B cell (primary cell): ENCODE results near the gene SLC50A1. TPM values are rescaled to one million over a fixed set of nuclear protein-coding genes. Genes with fewer than 3 reads are reported as not detected.

Experiments
- ATAC-seq: fragments of 200-7000 bp; cut with Tn5 transposase; one replicate; pipeline ENCODE4 v1.10.0; 2021; ENCODE audit warnings: low read depth, mild to moderate bottlenecking, moderate number of reproducible peaks, moderate library complexity
- CTCF ChIA-PET: fragments of 350-600 bp; sonication (Branson Sonifier 250); formaldehyde crosslinking; loops from one replicate; lab custom pipeline; 2021; ENCODE audit warnings: antibody characterized with exemption, inconsistent platforms; lab: Charles Lee
- POLR2A ChIA-PET: fragments of 350-600 bp; sonication (Branson Sonifier 250); formaldehyde crosslinking; loops from one replicate; lab custom pipeline; 2021; ENCODE audit warnings: antibody characterized with exemption; lab: Charles Lee
- DNase-seq: peaks from one replicate; pipeline ENCODE4 v3.0.0; 2013
- H2AFZ ChIP-seq: 2 replicates; pipeline ENCODE4 v1.6.1; 2012; ENCODE audit warnings: mild to moderate bottlenecking, low read depth, low read length; ENCODE audit not compliant: insufficient read depth, poor library complexity, severe bottlenecking
- H3K27ac ChIP-seq, 2 donors: 1 replicate in 1 of 2; 2 replicates in 1 of 2; pipeline ENCODE4 v1.5.1; 2012 to 2013; ENCODE audit warnings: low read length in 2 of 2, mild to moderate bottlenecking in 2 of 2, moderate library complexity in 1 of 2
- H3K27me3 ChIP-seq, 4 experiments: fragments of 200-600 bp in 1 of 4; sonication (generic) in 1 of 4; replicated peaks in 1 of 4; 1 replicate in 2 of 4; 2 replicates in 2 of 4; pipeline versions ENCODE4 v1.6.1 to v1.7.0; 2013 to 2016; ENCODE audit warnings: low read length in 3 of 4, mild to moderate bottlenecking in 2 of 4, mixed read lengths in 1 of 4, moderate library complexity in 1 of 4; ENCODE audit not compliant: insufficient read depth in 4 of 4, control insufficient read depth in 3 of 4; ENCODE audit errors: control extremely low read depth in 1 of 4
- H3K36me3 ChIP-seq, 2 experiments: replicated peaks in 1 of 2; 1 replicate in 1 of 2; 2 replicates in 1 of 2; pipeline versions ENCODE4 v1.6.1 to v1.7.1; 2013; ENCODE audit warnings: low read length in 1 of 2; ENCODE audit not compliant: insufficient read depth in 2 of 2, control insufficient read depth in 1 of 2; ENCODE audit errors: control extremely low read depth in 1 of 2, extremely low read depth in 1 of 2
- H3K4me1 ChIP-seq, 2 donors: fragments of 200-600 bp in 1 of 2; sonication (generic) in 1 of 2; 1 replicate in 1 of 2; 2 replicates in 1 of 2; pipeline versions ENCODE4 v1.5.1 to v1.6.1; 2013 to 2017; ENCODE audit warnings: low read length in 2 of 2; ENCODE audit not compliant: control insufficient read depth in 2 of 2, insufficient read depth in 2 of 2
- H3K4me2 ChIP-seq: replicated peaks from 2 replicates; pipeline ENCODE3; 2012; ENCODE audit warnings: mild to moderate bottlenecking, low read depth, low read length; ENCODE audit not compliant: poor library complexity, severe bottlenecking
- H3K4me3 ChIP-seq, 5 experiments: fragments of 200-600 bp in 1 of 5; sonication (generic) in 1 of 5; 1 replicate in 3 of 5; 2 replicates in 2 of 5; pipeline versions ENCODE4 v1.5.1 to v1.7.0; 2011 to 2016; ENCODE audit warnings: low read length in 4 of 5, mild to moderate bottlenecking in 4 of 5, low read depth in 2 of 5, control low read depth in 1 of 5, moderate library complexity in 1 of 5; ENCODE audit not compliant: insufficient read depth in 1 of 5; ENCODE audit errors: control extremely low read depth in 1 of 5, extremely low read depth in 1 of 5
- H3K79me2 ChIP-seq: fragments of 200-600 bp; sonication (generic); one replicate; pipeline ENCODE4 v1.6.0; 2016; ENCODE audit warnings: low read length; ENCODE audit not compliant: control insufficient read depth, insufficient read depth
- H3K9ac ChIP-seq: fragments of 200-600 bp; sonication (generic); 2 replicates; pipeline ENCODE4 v1.6.1; 2017; ENCODE audit warnings: mild to moderate bottlenecking, low read length, moderate library complexity
- H3K9me3 ChIP-seq, 3 donors: one replicate each; pipeline versions ENCODE4 v1.6.1 to v1.7.1; 2013; ENCODE audit warnings: low read length in 2 of 3; ENCODE audit not compliant: control insufficient read depth in 2 of 3, insufficient read depth in 1 of 3; ENCODE audit errors: control extremely low read depth in 1 of 3
- H4K20me1 ChIP-seq: 2 replicates; pipeline ENCODE4 v1.6.0; 2012; ENCODE audit warnings: mild to moderate bottlenecking, low read length; ENCODE audit not compliant: insufficient read depth, control insufficient read depth, poor library complexity, severe bottlenecking
- H3K27ac Mint-ChIP-seq: one replicate; pipeline ENCODE4 v1.8.0; 2021; ENCODE audit warnings: mixed read lengths
- H3K27me3 Mint-ChIP-seq: one replicate; pipeline ENCODE4 v1.8.0; 2021; ENCODE audit warnings: mixed read lengths
- H3K4me1 Mint-ChIP-seq: one replicate; pipeline ENCODE4 v1.8.0; 2021; ENCODE audit warnings: mixed read lengths
- H3K4me3 Mint-ChIP-seq: one replicate; pipeline ENCODE4 v1.8.0; 2021; ENCODE audit warnings: mixed read lengths
- H3K9me3 Mint-ChIP-seq: one replicate; pipeline ENCODE4 v1.8.0; 2022; ENCODE audit warnings: mixed read lengths; ENCODE audit not compliant: insufficient read depth
- CTCF ChIP-seq: fragments of 200-600 bp; IDR thresholded peaks from one replicate; pipeline ENCODE4 v1.8.0; 2022; ENCODE audit warnings: antibody characterized with exemption, mild to moderate bottlenecking
- EZH2 ChIP-seq: IDR thresholded peaks from 2 replicates; pipeline ENCODE4 v1.6.1; 2012; ENCODE audit warnings: borderline replicate concordance, low read depth, mild to moderate bottlenecking, moderate library complexity, low read length; ENCODE audit not compliant: insufficient read depth, poor library complexity, severe bottlenecking
- WGBS: methylation state at CpG from one replicate; pipeline ENCODE4 v1.1.5; 2013; ENCODE audit warnings: missing lambda C conversion rate; ENCODE audit not compliant: insufficient coverage; 5-methylcytosine and 5-hydroxymethylcytosine counted together
- intact Hi-C: fragments of 100-400 bp; cut with micrococcal nuclease; formaldehyde crosslinking; loops from one replicate; pipeline ENCODE4 v1.10.0; 2022
- polyA plus RNA-seq: library from polyadenylated mRNA; depleted of rRNA; stranded (reverse); fragments of >200 nt; gene quantifications from 2 replicates; pipeline ENCODE4 v1.2.3, GENCODE V29; 2012
- total RNA-seq, 2 donors: library from RNA; stranded (reverse); fragments of 120-200 nt in 1 of 2; gene quantifications; 1 replicate in 1 of 2; 2 replicates in 1 of 2; pipeline versions ENCODE4 v1.2.3 to v1.2.4, GENCODE V29; 2013 to 2022

SLC50A1 gene
- total and polyA plus RNA-seq, 2 donors (not counting 1 experiment from before 2014, with no cell fraction given) = 62.8 to 86.8 TPM

GRCh38 chr1:155104605-155105534 lies 30.8 kb upstream of the SLC50A1 start:
- ATAC-seq = no peak
- H3K4me2 ChIP-seq = no peak overlapping the region
- H3K4me3 ChIP-seq = no peak overlapping the region
- H3K4me1 Mint-ChIP-seq = no peaks in the 10 kb centered on the region
- CTCF ChIA-PET = interaction anchor here (0.7 to 4.4 kb wide), 4 partner anchors 13 to 68 kb away, joined by 3 to 19 read pairs (median 4); partner anchors contain the start of gene KRTCAP2
- intact Hi-C loops = no loop called here
- H3K79me2 ChIP-seq = no peaks in the 10 kb centered on the region
- no peaks in the 10 kb centered on the region for H3K4me1 ChIP-seq
- no peaks in the 10 kb centered on the region for H3K27me3 ChIP-seq
- WGBS = 97% methylated on average over 7 of the region's 7 CpGs
- no peaks in the 10 kb centered on the region for H4K20me1 ChIP-seq
- no peaks in the 10 kb centered on the region for H3K9me3 ChIP-seq
- H3K36me3 ChIP-seq = no peaks in the 10 kb centered on the region
- H3K9ac ChIP-seq = no peak overlapping the region
- H2AFZ ChIP-seq = no peak overlapping the region
- no peak for DNase-seq
- no peaks in the 10 kb centered on the region for H3K27me3 Mint-ChIP-seq
- POLR2A ChIA-PET = no interaction called here
- H3K27ac ChIP-seq = no peak overlapping the region
- H3K27ac Mint-ChIP-seq = no peak overlapping the region
- H3K9me3 Mint-ChIP-seq = no peaks in the 10 kb centered on the region
- TF ChIP-seq EZH2 (no peak), CTCF (no peak)
- no peak overlapping the region for H3K4me3 Mint-ChIP-seq

GRCh38 chr1:155105604-155106011 lies 30.0 kb upstream of the SLC50A1 start:
- no peaks in the 10 kb centered on the region for H3K4me1 Mint-ChIP-seq
- intact Hi-C loops = no loop called here
- TF ChIP-seq EZH2 (no peak), CTCF (no peak)
- Histone ChIP-seq H2AFZ (no peak overlapping the region), H3K79me2 (no peaks in the 10 kb centered on the region), H3K4me3 (no peak overlapping the region), H3K27ac (no peak overlapping the region), H3K27me3 (no peaks in the 10 kb centered on the region), H4K20me1 (no peaks in the 10 kb centered on the region), H3K36me3 (no peaks in the 10 kb centered on the region), H3K4me1 (no peaks in the 10 kb centered on the region), H3K9me3 (no peaks in the 10 kb centered on the region), H3K4me2 (no peak overlapping the region), H3K9ac (no peak overlapping the region)
- ChIA-PET POLR2A (no interaction called here), CTCF (interaction anchor here (0.9 to 4.4 kb wide), 2 partner anchors 14 to 67 kb away, joined by 3 to 19 read pairs; partner anchors contain the start of gene KRTCAP2)
- no peaks in the 10 kb centered on the region for H3K27me3 Mint-ChIP-seq
- no peak overlapping the region for H3K4me3 Mint-ChIP-seq
- ATAC-seq = no peak
- no peak overlapping the region for H3K27ac Mint-ChIP-seq
- 82% methylated on average over 7 of the region's 7 CpGs for WGBS
- DNase-seq = no peak
- H3K9me3 Mint-ChIP-seq = no peaks in the 10 kb centered on the region
